ENCODE data around the gene PABPN1.
A peak's percentile ranks its signal among the peaks of the same experiment; 100 is the strongest.

Gene PABPN1

DNA sequence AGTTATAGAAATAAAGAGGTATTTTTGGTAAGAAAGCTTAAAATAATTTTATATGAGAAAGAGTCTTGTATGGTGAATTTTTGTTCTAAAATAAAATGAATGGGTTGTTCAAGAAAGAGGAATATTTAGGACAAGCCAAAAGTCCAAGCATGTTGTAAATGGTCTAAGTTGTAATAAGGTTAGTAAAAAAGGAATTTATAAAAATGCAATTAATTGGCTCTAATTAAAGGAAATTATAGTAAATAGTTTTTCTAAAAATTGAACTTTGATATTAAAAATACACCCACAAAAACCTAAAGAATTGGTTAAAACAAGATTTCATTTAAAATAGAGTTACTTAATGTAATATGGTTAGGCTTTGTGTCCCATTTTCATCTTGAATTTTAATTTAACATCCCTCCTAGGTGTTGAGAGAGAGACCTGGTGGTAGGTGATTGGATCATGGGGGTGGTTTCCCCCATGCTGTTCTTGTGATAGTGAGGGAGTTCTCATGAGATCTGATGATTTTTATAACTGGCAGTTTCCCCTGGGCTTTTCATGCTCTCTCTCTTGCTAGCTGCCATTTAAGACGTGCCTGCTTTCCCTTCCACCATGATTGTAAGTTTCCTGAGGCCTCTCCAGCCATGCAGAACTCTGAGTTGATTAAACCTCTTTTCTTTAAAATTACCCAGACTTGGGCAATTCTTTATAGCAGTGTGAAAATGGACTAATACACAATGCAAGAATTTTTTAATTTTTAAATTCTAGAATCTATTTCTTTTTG, 18.4 kb downstream of the PABPN1 start:
- no peak for DNase-seq (ENCODE audit: low read depth, low spot score)
- Histone ChIP-seq H3K27me3 (ENCODE audit: control insufficient read depth, insufficient read depth, low read length) (no peaks in the 10 kb centered on the region), H3K36me3 (ENCODE audit: control insufficient read depth, insufficient read depth, low read length) (no peaks in the 10 kb centered on the region), H3K27ac (ENCODE audit: low read length) (no peak overlapping the region), H3K4me1 (ENCODE audit: control insufficient read depth, insufficient read depth, low read length) (no peaks in the 10 kb centered on the region), H3K4me3 (ENCODE audit: low read length) (no peak overlapping the region), H3K9me3 (ENCODE audit: control insufficient read depth, insufficient read depth, low read length) (no peaks in the 10 kb centered on the region)
- WGBS (ENCODE audit: insufficient coverage, insufficient read length) = no CpG with 5 or more reads among the region's 1 CpG

DNA sequence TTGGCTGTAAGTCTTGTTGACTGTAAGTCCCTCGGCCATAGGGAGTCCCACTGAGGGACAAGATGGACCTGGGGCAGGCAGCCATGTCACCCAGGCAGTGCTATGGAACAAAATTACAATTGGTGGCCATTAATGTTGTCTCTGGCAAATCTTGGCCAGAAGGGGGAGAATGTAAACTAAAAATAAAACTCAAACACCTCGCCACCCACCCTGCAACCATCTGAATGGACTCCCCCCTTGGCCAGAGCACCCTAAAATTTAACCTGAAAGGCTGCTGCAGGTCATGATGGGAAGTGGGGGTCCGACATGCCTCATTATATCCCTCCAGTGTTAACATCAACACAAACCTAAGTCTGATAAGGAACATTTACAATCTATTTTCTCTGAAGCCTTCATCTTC, 23.2 kb downstream of the PABPN1 start:
- no CpG with 5 or more reads among the region's 3 CpGs for WGBS (ENCODE audit: insufficient coverage, insufficient read length)
- no peaks in the 10 kb centered on the region for H3K36me3 ChIP-seq (ENCODE audit: control insufficient read depth, insufficient read depth, low read length)
- no peaks in the 10 kb centered on the region for H3K9me3 ChIP-seq (ENCODE audit: control insufficient read depth, insufficient read depth, low read length)
- H3K4me1 ChIP-seq (ENCODE audit: control insufficient read depth, insufficient read depth, low read length) = no peaks in the 10 kb centered on the region
- H3K4me3 ChIP-seq (ENCODE audit: low read length) = no peak overlapping the region
- DNase-seq (ENCODE audit: low read depth, low spot score) = no peak
- H3K27me3 ChIP-seq (ENCODE audit: control insufficient read depth, insufficient read depth, low read length) = no peaks in the 10 kb centered on the region
- no peak overlapping the region for H3K27ac ChIP-seq (ENCODE audit: low read length)

DNA sequence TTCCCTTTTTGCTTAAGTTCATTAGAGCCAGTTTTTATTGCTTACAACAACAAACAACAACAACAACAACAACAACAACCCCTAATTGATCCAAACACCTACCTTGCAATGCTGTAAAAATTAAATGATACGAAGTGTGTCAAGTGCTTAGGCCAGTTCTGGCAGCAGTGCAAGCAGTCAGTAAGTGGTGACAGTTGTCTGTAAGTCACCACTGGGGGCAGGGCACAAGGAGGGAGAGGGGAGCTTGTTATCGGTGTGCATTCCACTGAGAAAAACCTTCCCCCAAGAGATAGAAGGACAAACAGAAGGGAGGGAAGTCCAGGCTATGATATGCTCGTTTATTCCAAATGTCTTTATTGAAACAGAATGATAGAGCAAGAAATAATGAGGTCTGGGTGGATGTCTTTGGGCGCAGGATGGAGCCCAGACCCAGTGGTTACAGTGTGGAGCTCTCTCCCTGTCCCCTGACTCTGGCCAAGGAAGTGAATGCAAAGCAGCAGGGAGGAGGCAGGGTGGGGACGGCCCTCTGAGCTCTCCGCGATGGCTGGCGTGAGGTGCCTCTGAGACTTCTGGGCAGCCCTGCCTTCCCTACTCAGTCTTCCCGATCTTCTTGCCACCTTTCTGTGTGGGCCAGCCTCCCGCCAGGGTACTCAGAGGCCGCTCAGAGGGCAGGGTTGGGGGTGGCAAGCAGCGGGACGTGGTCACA, 24.9 kb downstream of the PABPN1 start:
- H3K4me3 ChIP-seq (ENCODE audit: low read length) = no peak overlapping the region
- no peaks in the 10 kb centered on the region for H3K4me1 ChIP-seq (ENCODE audit: control insufficient read depth, insufficient read depth, low read length)
- no peaks in the 10 kb centered on the region for H3K9me3 ChIP-seq (ENCODE audit: control insufficient read depth, insufficient read depth, low read length)
- no CpG with 5 or more reads among the region's 13 CpGs for WGBS (ENCODE audit: insufficient coverage, insufficient read length)
- H3K27me3 ChIP-seq (ENCODE audit: control insufficient read depth, insufficient read depth, low read length) = no peaks in the 10 kb centered on the region
- H3K27ac ChIP-seq (ENCODE audit: low read length) = no peak overlapping the region
- no peaks in the 10 kb centered on the region for H3K36me3 ChIP-seq (ENCODE audit: control insufficient read depth, insufficient read depth, low read length)
- DNase-seq (ENCODE audit: low read depth, low spot score) = no peak

DNA sequence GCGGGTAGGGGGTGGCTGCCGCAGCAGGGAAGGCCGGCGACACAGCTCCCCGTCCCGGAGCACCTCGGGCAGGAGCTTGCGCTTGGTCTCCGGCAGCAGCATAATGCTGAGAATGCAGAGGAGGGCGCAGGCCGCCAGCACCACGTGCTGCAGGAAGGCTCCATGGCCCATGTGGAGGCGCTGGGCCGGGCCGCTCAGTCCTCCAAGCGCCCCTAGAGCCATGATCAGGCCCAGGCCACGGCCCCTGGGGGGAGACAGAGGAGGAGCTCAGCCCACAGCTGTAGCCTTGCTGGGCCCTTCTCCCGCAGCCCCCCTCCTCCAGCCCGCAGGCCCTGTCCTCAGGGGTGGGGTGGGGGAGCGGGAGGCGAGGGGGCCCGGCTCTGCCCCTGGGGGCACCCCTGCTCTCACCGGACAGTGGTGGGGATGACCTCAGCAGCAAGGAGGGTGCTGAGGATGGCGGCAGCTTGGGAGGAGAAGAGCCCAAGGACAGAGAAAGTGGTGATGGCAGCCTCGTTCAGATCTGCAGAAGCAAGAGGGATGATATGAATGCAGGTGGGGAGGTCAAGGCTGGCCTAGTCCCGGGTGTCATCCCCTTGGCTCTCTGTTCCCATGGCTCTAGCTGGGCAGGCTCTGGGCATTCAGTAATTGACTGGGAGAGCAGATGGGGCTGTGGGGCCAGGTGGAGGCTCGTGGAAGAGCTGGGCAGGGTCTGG, 25.6 kb downstream of the PABPN1 start:
- H3K9me3 ChIP-seq (ENCODE audit: control insufficient read depth, insufficient read depth, low read length) = no peaks in the 10 kb centered on the region
- H3K4me1 ChIP-seq (ENCODE audit: control insufficient read depth, insufficient read depth, low read length) = peaks cover 3% of the 10 kb centered on the region; the same call in 1 of the 2 replicates
- no peak overlapping the region for H3K27ac ChIP-seq (ENCODE audit: low read length)
- no peaks in the 10 kb centered on the region for H3K36me3 ChIP-seq (ENCODE audit: control insufficient read depth, insufficient read depth, low read length)
- DNase-seq (ENCODE audit: low read depth, low spot score) = no peak
- no peak overlapping the region for H3K4me3 ChIP-seq (ENCODE audit: low read length)
- H3K27me3 ChIP-seq (ENCODE audit: control insufficient read depth, insufficient read depth, low read length) = no peaks in the 10 kb centered on the region
- no CpG with 5 or more reads among the region's 27 CpGs for WGBS (ENCODE audit: insufficient coverage, insufficient read length)

DNA sequence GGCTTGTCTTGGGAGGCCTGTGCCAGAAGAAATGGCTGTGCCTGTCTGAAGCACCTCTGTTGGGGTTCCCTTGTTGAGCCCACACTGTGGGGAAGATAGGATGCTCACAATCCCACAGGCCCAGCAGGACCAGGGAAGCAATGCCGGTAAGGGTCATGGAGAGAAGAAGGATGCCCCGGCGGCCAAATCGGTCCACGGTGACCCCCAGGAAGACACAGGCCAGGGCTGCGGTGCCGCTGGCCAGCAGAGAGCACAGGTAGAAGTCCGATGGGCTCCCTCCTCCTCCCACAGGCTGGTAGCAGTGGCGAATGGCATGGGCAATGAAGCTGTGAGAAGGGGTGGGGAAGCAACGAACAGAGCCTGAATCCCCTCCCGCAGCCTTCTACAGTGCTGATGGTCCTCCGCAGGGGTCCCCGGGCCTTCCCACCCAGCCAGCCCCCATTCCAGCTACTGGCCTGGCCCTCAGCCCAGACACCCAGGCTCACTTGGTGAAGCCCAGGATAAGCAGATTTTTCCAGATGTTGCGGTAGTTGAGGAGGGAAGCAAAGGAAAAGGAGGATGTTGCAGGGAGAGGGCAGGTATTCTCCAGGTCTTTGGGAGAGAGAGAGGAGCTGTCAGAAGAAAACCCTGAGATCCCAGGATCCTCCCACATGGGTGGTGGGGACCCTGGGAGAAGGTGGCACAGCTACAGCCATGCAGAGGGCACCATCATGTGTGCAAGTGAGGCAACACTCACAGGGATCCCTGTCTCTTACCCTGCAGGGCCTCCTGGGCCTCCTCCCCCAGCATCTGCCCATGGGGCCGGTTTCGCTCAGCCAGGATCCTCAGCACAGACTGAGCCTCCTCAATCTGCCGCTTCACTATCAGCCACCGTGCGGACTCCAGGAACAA, 26.4 kb downstream of the PABPN1 start:
- no peak for DNase-seq (ENCODE audit: low read depth, low spot score)
- no peaks in the 10 kb centered on the region for H3K9me3 ChIP-seq (ENCODE audit: control insufficient read depth, insufficient read depth, low read length)
- H3K27ac ChIP-seq (ENCODE audit: low read length) = no peak overlapping the region
- no peak overlapping the region for H3K4me3 ChIP-seq (ENCODE audit: low read length)
- H3K36me3 ChIP-seq (ENCODE audit: control insufficient read depth, insufficient read depth, low read length) = no peaks in the 10 kb centered on the region
- H3K4me1 ChIP-seq (ENCODE audit: control insufficient read depth, insufficient read depth, low read length) = peaks cover 4% of the 10 kb centered on the region; the same call in 1 of the 2 replicates
- WGBS (ENCODE audit: insufficient coverage, insufficient read length) = no CpG with 5 or more reads among the region's 19 CpGs
- H3K27me3 ChIP-seq (ENCODE audit: control insufficient read depth, insufficient read depth, low read length) = no peaks in the 10 kb centered on the region

DNA sequence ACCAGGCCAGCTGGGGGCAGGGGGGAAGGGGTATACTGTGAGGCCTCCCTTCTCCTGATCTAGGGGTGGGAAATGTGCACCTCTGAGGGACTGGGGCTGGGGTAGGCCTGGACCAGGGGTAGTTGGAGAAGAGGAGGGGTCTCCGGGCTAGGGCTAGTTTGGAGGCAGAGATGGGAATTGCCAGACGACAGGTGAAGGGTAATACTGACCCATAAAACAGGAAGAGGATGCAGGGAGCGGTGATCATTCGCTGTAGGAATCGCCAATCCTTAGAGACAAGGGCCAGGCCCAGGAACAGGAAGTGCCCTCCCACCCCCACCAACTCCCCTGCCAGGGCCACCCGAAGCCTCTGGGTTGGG, 27.0 kb downstream of the PABPN1 start:
- Histone ChIP-seq H3K4me3 (ENCODE audit: low read length) (no peak overlapping the region), H3K9me3 (ENCODE audit: control insufficient read depth, insufficient read depth, low read length) (no peaks in the 10 kb centered on the region), H3K36me3 (ENCODE audit: control insufficient read depth, insufficient read depth, low read length) (no peaks in the 10 kb centered on the region), H3K27ac (ENCODE audit: low read length) (no peak overlapping the region), H3K4me1 (ENCODE audit: control insufficient read depth, insufficient read depth, low read length) (peaks cover 4% of the 10 kb centered on the region; the same call in 1 of the 2 replicates), H3K27me3 (ENCODE audit: control insufficient read depth, insufficient read depth, low read length) (no peaks in the 10 kb centered on the region)
- DNase-seq (ENCODE audit: low read depth, low spot score) = no peak
- no CpG with 5 or more reads among the region's 6 CpGs for WGBS (ENCODE audit: insufficient coverage, insufficient read length)

DNA sequence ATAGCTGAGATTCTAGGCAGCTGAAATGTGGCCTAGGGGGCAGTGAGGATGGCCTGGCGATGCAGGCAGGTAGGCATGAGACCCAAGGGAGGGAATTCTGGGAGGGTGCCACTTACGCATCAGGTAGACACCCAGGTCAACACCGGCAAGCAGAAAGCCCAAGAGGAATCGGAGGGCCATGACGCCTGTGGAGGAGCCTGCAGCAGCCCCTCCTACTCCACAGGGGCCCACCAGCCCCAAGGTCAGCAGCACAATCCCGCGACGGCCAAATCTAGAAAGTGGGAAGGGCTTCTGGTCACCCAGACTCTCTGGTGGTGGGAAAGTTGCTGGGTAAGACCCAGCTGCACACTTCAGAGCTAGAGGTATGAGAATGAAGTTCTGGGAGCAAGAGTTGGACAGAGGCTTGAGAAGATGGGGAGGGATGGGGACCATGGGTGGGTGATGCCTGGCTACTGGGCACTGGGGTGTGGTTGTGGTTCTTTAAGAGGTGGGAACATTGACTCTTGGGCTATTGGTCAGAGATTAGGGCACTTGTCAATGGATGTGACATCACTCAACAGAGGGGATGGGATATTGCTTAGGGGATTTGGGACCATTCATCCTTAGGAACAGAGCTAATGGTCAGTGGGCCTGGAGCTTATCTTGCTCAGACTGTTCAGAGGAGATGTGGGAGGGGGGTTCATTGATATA, 28.0 kb downstream of the PABPN1 start:
- WGBS (ENCODE audit: insufficient coverage, insufficient read length) = no CpG with 5 or more reads among the region's 8 CpGs
- Histone ChIP-seq H3K4me1 (ENCODE audit: control insufficient read depth, insufficient read depth, low read length) (peaks cover 4% of the 10 kb centered on the region; the same call in 1 of the 2 replicates), H3K36me3 (ENCODE audit: control insufficient read depth, insufficient read depth, low read length) (no peaks in the 10 kb centered on the region), H3K27ac (ENCODE audit: low read length) (no peak overlapping the region), H3K27me3 (ENCODE audit: control insufficient read depth, insufficient read depth, low read length) (no peaks in the 10 kb centered on the region), H3K9me3 (ENCODE audit: control insufficient read depth, insufficient read depth, low read length) (no peaks in the 10 kb centered on the region), H3K4me3 (ENCODE audit: low read length) (no peak overlapping the region)
- DNase-seq (ENCODE audit: low read depth, low spot score) = no peak

DNA sequence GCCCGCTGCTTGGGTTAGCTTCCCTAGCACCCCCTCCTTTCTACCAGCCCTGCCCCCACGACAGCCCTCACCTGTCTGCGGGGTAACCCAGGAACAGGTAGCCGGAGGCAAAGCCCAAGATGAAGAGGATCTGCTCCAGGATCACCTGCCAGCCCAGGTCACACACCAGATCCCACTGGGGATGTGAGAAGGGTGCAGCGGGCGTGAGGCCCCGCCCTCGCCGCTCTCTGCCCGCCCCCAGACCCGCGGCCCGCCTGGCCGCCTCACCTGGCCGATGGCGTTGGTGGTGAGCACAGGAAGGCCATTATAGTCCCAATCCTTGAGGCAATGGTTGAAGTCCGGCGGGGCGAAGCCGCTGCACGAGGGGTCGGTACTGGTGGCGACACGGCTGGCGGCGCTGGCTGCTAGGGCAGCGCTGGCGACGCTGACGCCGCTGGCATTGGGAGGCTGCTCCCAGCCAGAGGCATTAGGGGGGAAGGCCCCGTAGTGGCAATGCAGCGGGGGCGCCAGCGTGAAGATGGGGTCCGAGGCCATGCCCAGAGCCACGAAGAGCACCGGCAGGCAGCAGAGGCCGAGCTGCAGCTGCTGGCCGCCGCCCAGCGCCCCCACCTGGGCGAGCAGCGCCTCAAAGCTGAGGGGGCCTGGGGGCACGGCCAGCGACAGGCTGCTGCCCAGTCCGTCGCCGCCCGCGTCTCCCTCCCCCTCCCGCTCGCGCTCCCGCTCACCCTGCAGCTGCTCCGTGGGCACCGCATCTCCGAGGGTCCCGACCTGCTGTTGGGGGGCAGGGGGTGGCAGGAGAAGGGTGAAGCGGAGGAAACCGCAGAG, 30.6 kb downstream of the PABPN1 start:
- Histone ChIP-seq H3K27ac (ENCODE audit: low read length) (no peak overlapping the region), H3K4me1 (ENCODE audit: control insufficient read depth, insufficient read depth, low read length) (peaks cover 4% of the 10 kb centered on the region; the same call in 1 of the 2 replicates), H3K27me3 (ENCODE audit: control insufficient read depth, insufficient read depth, low read length) (no peaks in the 10 kb centered on the region), H3K36me3 (ENCODE audit: control insufficient read depth, insufficient read depth, low read length) (no peaks in the 10 kb centered on the region), H3K9me3 (ENCODE audit: control insufficient read depth, insufficient read depth, low read length) (no peaks in the 10 kb centered on the region), H3K4me3 (ENCODE audit: low read length) (peak overlapping the region; percentile 91)
- WGBS (ENCODE audit: insufficient coverage, insufficient read length) = no CpG with 5 or more reads among the region's 61 CpGs
- no peak for DNase-seq (ENCODE audit: low read depth, low spot score)
